LNCAP (cell line): Measurements from ENCODE around the gene GCDH.
A peak's percentile ranks its signal among the peaks of the same experiment; 100 is the strongest.

Source experiments
- TF ChIP-seq, protein P1 (sequence below): fragments of 450-650 bp; IDR thresholded peaks from 2 replicates; pipeline ENCODE4 v1.5.1; 2017; ENCODE audit warnings: mild to moderate bottlenecking

The GCDH gene

DNA sequence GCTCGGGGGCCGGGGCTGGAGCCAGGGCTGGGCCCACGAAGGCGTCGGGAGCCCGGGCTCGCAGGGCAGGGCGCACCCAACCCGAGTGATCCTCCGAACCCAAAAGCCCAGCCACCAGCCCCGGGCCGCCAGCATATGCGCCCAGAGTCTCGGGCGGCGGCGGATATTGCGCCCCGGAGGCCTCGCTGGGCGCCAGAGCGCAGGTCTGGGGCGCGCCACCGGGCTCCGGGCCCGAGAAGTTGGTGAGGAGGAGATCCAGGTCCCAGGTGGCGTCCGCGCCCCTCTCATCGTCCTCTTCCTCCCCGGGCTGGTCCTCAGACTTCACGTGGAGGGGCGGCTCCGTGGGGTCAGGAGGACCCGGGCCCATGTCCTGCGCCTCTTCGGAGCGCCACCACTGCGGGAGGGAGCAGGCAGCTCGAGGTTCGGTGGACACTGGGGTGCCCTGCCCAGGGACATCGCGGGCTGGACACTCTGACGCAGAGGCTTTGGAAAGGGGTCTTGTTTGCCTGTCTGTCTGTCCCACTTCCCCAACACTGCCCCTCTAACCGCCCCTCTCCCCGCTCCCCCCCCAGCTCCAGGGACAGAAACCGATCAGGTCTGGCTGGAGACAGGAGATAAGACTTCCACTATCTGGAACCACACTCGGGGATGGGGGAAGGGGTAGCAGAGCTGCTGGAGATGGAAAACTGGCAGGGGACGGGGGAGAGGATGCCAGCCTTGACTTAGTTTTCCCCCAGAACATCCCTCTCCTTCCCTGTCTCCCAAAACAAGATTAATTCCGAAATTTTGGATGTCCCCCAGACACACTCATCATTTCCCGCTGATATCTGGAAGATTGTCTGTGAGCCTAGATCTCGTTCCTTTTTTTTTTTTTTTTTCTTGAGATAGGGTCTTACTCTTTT is 5.0 kb upstream of the GCDH start:
- TF ChIP-seq, protein P1, sequence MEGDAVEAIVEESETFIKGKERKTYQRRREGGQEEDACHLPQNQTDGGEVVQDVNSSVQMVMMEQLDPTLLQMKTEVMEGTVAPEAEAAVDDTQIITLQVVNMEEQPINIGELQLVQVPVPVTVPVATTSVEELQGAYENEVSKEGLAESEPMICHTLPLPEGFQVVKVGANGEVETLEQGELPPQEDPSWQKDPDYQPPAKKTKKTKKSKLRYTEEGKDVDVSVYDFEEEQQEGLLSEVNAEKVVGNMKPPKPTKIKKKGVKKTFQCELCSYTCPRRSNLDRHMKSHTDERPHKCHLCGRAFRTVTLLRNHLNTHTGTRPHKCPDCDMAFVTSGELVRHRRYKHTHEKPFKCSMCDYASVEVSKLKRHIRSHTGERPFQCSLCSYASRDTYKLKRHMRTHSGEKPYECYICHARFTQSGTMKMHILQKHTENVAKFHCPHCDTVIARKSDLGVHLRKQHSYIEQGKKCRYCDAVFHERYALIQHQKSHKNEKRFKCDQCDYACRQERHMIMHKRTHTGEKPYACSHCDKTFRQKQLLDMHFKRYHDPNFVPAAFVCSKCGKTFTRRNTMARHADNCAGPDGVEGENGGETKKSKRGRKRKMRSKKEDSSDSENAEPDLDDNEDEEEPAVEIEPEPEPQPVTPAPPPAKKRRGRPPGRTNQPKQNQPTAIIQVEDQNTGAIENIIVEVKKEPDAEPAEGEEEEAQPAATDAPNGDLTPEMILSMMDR, result peak; percentile 6; the same call in 1 of the 2 replicates

DNA sequence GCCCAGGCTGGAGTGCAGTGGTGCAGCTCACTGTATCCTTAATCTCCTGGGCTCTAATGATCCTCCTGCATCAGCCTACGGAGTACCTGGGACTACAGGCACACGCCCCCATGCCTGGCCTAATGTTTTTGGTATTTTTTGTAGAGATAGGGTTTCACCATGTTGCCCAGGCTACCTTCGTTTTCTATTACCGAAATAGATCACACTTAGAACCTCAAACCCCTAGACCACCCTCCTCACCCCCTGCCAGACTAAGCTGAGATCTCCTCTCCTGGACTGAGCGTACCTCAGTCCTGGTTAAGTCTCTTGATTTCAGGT is 4.3 kb upstream of the GCDH start:
- TF ChIP-seq, protein P1, result no peak

DNA sequence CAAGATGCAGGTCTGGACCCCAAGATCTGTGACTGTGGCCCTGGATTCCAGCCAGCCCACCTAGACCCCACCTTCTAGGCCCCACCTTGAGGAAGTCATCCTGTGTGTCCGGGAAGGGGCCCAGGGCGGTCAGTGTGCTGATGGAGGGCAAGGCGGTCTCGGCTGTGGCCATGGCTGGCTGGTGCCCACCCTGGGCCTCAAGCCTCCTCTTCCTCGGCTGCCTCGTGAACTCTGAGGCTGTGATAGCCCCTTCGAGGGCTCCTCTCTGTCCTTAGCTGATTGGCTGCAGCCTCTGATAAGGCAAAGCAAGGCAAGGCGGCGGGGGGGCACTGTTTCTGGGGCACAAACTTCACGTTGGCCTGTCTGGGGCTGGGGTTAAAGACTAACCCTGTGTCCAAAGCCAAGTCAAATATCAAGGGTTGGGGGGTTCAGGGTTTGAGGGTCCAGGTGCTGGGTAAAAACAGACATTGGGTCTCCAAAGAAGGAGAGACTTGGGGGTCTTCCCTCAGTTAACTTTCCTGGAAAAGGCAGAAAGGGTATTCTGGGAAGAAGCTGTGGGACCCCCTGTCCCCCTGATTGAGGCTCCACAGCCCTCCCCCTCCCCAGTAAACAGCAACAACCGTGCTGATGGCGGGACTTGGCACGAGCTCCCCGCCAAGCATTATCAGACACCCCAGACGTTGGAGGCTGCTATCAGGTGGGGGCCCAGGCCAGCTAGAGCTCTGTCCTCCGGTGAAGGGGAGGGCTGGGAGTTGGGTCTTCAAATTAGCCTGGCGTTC is 3.8 kb upstream of the GCDH start, which contains the start of gene KLF1:
TSS of gene KLF1 (minus strand) at position 233 of the 779 bp plus-strand sequence. CDS start at position 172, 61 bp downstream.
- TF ChIP-seq, protein P1, result no peak

DNA sequence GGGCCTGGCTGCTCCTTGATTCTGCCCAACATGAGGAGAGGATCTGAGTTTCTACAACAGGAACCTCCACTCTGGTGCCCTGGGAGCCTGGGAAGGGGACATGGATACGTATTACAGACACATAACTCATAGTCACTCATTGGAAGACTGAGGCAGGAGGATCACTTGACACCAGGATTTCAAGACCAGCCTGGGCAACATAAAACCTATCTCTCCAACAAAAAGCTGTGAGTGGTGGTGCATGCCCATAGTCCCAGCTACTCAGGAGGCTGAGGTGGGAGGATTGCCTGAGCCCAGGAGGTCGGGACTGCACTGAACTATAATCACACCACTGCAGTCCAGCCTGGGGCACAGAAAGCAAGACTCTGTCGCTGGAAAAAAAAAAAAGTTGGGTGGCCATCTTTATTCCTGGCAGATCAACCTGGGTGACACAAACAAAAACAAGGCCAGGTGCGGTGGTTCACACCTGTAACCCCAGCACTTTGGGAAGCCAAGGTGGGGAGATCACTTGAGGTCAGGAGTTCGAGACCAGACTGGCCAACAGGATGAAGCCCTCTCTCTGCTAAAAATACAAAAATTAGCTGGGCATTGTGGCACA is 2.9 kb upstream of the GCDH start:
- TF ChIP-seq, protein P1, result no peak

DNA sequence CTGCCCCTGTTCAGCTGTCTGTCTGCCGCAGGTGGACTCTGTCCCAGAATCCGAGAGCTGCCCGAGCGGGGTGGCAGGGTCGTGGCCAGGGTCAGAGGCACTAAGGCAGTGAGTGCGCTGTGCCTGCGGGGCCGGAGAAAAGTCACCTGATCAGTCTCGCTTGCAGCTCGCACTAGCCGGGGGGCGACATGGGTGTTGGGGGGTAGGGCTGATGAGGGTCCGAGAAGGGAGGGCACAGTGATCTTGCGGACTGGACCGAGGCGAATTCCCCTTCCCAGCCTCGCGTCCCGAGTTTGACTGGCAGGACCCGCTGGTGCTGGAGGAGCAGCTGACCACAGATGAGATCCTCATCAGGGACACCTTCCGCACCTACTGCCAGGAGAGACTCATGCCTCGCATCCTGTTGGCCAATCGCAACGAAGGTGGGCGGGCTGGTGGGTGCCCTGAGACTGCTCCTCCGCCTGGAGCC is 627 bp downstream of the GCDH start:
- TF ChIP-seq, protein P1, result no peak

DNA sequence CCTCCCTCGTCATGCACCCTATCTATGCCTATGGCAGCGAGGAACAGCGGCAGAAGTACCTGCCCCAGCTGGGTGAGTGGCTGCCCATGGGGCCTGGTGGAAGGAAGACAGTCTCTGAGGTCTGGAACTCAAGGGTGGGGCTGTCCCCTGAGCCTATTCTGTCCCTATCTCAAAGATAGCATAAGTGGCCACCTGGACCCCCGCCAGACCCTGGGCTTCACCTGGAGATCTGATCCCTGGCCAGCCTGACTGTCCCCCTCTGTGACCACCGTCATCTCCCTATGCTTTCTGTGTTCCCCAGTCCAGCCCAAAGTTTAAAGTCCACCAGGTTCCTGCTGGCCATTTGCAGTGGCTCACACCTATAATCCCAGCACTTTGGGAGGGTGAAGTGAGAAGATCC is 2.6 kb downstream of the GCDH start:
- TF ChIP-seq, protein P1, result no peak

DNA sequence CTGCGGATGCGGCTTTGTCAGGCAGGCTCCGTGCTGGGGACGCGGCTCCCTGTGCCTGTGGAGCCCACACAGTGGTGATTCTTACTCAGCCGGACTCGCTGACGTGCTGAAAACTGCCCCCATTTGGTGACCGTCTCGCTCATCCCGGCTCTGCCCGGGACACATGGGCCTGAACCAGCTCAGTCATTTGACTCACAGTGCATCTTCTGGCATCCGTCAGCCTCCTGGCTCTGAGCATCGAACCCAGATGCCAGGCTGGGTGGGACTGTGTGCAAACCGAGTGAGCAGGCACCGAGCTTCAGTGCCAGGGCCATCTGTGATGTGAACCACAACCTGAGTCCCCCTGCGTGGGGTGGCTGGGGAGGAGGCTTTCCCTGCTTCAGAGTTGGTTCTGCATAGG is 5.5 kb downstream of the GCDH start:
- TF ChIP-seq, protein P1, result no peak
